ENCODE results near the gene CCDC88A.

- no peak for TF ChIP-seq EZH2phosphoT487 (IDR thresholded peaks at IDR 0.05; ENCODE audit: borderline replicate concordance, low read depth)
- TF ChIP-seq MEF2A (IDR thresholded peaks at IDR 0.05; ENCODE audit: borderline replicate concordance, low read depth): no peak
- no peak for TF ChIP-seq MXI1 (IDR thresholded peaks at IDR 0.05; ENCODE audit: low read depth, low read length)
- TF ChIP-seq, protein P1, sequence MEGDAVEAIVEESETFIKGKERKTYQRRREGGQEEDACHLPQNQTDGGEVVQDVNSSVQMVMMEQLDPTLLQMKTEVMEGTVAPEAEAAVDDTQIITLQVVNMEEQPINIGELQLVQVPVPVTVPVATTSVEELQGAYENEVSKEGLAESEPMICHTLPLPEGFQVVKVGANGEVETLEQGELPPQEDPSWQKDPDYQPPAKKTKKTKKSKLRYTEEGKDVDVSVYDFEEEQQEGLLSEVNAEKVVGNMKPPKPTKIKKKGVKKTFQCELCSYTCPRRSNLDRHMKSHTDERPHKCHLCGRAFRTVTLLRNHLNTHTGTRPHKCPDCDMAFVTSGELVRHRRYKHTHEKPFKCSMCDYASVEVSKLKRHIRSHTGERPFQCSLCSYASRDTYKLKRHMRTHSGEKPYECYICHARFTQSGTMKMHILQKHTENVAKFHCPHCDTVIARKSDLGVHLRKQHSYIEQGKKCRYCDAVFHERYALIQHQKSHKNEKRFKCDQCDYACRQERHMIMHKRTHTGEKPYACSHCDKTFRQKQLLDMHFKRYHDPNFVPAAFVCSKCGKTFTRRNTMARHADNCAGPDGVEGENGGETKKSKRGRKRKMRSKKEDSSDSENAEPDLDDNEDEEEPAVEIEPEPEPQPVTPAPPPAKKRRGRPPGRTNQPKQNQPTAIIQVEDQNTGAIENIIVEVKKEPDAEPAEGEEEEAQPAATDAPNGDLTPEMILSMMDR (IDR thresholded peaks at IDR 0.05): no peak
- no peak for TF ChIP-seq POLR2AphosphoS5 (IDR thresholded peaks at IDR 0.05; ENCODE audit: low read depth, low read length)
- TF ChIP-seq CHD2 (IDR thresholded peaks at IDR 0.05; ENCODE audit: low read length, partially characterized antibody): no peak
- no peak for TF ChIP-seq FOXJ3 (CRISPR knock-in tag; IDR thresholded peaks at IDR 0.05)
- no peak for TF ChIP-seq YY1 (IDR thresholded peaks at IDR 0.05; ENCODE audit: low read depth)
- TF ChIP-seq RFX5 (IDR thresholded peaks at IDR 0.05; ENCODE audit: low read length): no peak
- TF ChIP-seq SMC3 (IDR thresholded peaks at IDR 0.05; ENCODE audit: low read depth, low read length): no peak
- no peak for TF ChIP-seq EP300 (IDR thresholded peaks at IDR 0.05; ENCODE audit: borderline replicate concordance in 1 of 2, low read depth in 1 of 2, low read length in 1 of 2)
- no peak for TF ChIP-seq TAF1 (IDR thresholded peaks at IDR 0.05; ENCODE audit: borderline replicate concordance, low read depth, low read length)
- no peak for TF ChIP-seq RAD21 (IDR thresholded peaks at IDR 0.05; ENCODE audit: low read length)
Observed at GRCh38 chr2:55421326-55421725, 1.7 kb upstream of the CCDC88A start.
